BJ (cell line): ENCODE measurements around the gene RGL1. TPM values are rescaled to one million over a fixed set of nuclear protein-coding genes. Genes with fewer than 3 reads are reported as not detected.

Experiments
- CTCF ChIA-PET: fragments of 350-600 bp; formaldehyde crosslinking; extraction: SDS; loops from one replicate; lab custom pipeline; 2021; ENCODE audit warnings: antibody characterized with exemption, inconsistent platforms; lab: Yijun Ruan, JAX
- POLR2A ChIA-PET: fragments of 300-600 bp; sonication (Branson Sonifier 250); formaldehyde crosslinking; extraction: SDS; loops from one replicate; lab custom pipeline; 2021; ENCODE audit warnings: antibody characterized with exemption; lab: Charles Lee
- DNase-seq: peaks from one replicate; pipeline ENCODE4 v3.0.0-alpha.2; 2011; ENCODE audit warnings: low read depth
- H3K27me3 ChIP-seq: 2 replicates; pipeline ENCODE4 v1.6.0; 2011; ENCODE audit warnings: low read length; ENCODE audit not compliant: control insufficient read depth, insufficient read depth
- H3K36me3 ChIP-seq: 2 replicates; pipeline ENCODE4 v1.5.1; 2011; ENCODE audit warnings: low read length; ENCODE audit not compliant: control insufficient read depth, insufficient read depth
- H3K4me3 ChIP-seq: 2 replicates; pipeline ENCODE4 v1.5.1; 2011; ENCODE audit warnings: low read depth, mild to moderate bottlenecking, control low read depth, low read length
- polyA plus RNA-seq: library from polyadenylated mRNA; depleted of rRNA; stranded (reverse); fragments of >200 nt; gene quantifications from 2 replicates; pipeline ENCODE4 v1.2.3, GENCODE V29; 2011
- TF ChIP-seq, protein P1 (sequence below): IDR thresholded peaks from 2 replicates; pipeline ENCODE4 v1.5.1; 2011; ENCODE audit warnings: low read depth, mild to moderate bottlenecking, control low read depth, inconsistent platforms, low read length, moderate library complexity; ENCODE audit not compliant: insufficient read depth

Gene RGL1
- polyA plus RNA-seq, 1 experiment, result 9.7 TPM

DNA sequence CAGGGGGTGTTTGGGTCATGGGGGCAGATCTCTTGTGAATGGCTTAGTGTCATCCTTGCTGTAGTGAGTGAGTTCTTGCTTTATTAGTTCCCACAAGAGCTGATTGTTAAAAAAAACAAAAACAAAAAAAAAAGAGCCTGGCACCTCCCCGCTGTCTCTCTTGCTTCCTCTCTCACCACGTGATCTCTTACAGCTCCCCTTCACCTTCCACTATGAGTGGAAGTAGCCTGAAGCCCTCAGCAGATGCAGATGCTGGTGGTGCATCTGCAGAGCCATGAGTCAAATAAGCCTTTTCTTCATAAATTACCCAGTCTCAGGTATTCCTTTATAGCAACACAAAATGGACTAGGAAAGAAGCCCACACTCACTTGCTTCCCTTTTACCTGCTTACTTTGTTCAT is 17.2 kb upstream of the RGL1 start:
- DNase-seq, result no peak
- H3K36me3 ChIP-seq, result no peaks in the 10 kb centered on the region
- ChIA-PET POLR2A (no interaction called here), CTCF (interaction anchor here (0.8 kb wide), 1 partner anchor 16 kb away, joined by 5 read pairs; no protein-coding TSS in a partner anchor)
- no peak overlapping the region for H3K4me3 ChIP-seq
- H3K27me3 ChIP-seq, result no peaks in the 10 kb centered on the region; the same call in 1 of the 2 replicates
- TF ChIP-seq, protein P1, sequence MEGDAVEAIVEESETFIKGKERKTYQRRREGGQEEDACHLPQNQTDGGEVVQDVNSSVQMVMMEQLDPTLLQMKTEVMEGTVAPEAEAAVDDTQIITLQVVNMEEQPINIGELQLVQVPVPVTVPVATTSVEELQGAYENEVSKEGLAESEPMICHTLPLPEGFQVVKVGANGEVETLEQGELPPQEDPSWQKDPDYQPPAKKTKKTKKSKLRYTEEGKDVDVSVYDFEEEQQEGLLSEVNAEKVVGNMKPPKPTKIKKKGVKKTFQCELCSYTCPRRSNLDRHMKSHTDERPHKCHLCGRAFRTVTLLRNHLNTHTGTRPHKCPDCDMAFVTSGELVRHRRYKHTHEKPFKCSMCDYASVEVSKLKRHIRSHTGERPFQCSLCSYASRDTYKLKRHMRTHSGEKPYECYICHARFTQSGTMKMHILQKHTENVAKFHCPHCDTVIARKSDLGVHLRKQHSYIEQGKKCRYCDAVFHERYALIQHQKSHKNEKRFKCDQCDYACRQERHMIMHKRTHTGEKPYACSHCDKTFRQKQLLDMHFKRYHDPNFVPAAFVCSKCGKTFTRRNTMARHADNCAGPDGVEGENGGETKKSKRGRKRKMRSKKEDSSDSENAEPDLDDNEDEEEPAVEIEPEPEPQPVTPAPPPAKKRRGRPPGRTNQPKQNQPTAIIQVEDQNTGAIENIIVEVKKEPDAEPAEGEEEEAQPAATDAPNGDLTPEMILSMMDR, result no peak

DNA sequence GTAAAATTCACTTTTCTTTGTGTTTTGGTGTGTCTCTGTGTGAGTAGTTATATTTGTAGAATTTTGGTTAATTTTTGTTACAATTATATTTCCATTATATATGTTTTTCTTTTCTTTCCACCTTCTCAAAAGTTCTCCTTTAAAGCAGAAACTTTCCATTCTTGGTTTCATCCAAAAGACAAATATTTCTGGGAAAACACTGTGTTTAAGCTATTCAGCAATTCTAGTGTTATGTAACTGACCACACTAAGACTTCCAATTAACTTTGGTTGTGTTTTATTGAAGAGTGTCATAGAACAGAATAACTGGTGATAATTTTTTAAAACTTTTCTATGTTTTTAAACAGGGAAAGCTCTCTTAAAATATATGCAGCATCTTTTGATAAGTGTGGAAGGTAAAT is 13.6 kb upstream of the RGL1 start:
- ChIA-PET POLR2A (no interaction called here), CTCF (interaction anchor here (1.0 kb wide), 1 partner anchor 124 kb away, joined by 4 read pairs; no protein-coding TSS in a partner anchor)
- Histone ChIP-seq H3K27me3 (no peaks in the 10 kb centered on the region), H3K36me3 (no peaks in the 10 kb centered on the region), H3K4me3 (no peak overlapping the region)
- DNase-seq, result no peak
- TF ChIP-seq, protein P1, result no peak

DNA sequence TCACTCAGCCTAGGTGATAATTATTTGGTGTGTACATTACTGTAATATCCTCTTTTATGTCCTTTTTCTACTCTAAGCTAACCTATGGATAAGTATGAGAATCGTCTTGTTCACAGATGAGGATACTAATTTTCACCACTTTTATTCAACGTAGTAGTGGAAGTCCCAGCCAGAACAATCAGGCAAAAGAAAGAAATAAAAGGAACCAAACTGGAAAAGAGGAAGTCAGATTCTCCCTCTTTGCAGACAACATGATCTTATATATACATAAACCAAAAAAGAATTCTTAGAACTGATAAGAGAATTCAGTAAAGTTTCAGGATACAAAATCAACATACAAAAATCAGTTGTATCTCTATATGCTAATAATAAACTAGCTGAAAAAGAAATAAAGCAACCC is 12.6 kb upstream of the RGL1 start:
- TF ChIP-seq, protein P1, result no peak
- Histone ChIP-seq H3K4me3 (no peak overlapping the region), H3K36me3 (no peaks in the 10 kb centered on the region), H3K27me3 (no peaks in the 10 kb centered on the region)
- POLR2A ChIA-PET, result no interaction called here
- CTCF ChIA-PET, result no interaction called here
- no peak for DNase-seq

DNA sequence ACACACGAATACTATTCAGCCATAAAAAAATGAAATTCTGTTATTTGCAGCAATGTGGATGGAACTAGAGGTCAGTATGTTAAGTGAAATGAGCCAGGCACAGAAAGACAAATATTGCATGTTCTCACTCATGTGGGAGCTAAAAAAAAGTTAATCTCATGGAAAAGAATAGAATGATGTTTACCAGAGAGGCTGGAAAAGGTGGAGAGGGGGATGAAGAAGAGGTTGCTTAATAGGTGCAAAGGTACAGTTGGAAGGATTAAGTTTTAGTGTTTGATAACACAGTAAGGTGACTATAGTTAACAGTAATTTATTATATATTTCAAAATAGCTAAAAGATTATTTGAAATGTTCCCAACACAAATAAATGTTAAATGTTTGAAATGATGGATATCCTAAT is 10.8 kb upstream of the RGL1 start:
- TF ChIP-seq, protein P1, result no peak
- no peak overlapping the region for H3K4me3 ChIP-seq
- H3K27me3 ChIP-seq, result no peaks in the 10 kb centered on the region
- ChIA-PET CTCF (no interaction called here), POLR2A (no interaction called here)
- no peaks in the 10 kb centered on the region for H3K36me3 ChIP-seq
- DNase-seq, result no peak

DNA sequence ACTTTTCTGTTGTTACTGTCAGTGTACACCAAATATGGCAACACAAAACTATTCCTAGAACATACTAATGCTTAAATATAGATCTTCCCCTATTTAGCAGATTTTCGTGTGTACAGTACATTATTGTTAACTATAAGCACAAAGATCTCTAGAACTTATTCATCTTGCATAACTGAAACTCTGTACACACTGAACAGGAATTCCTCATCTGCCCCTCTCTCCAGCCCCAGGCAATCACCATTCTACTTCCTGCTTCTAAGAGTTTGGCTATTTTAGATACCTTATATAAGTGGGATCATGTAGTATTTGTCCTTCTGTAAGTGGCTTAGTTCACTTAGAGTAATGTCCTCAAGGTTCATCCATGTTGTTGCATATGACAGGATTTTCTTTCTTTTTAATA is 4.5 kb upstream of the RGL1 start:
- CTCF ChIA-PET, result no interaction called here
- Histone ChIP-seq H3K27me3 (no peaks in the 10 kb centered on the region), H3K36me3 (no peaks in the 10 kb centered on the region), H3K4me3 (no peak overlapping the region)
- POLR2A ChIA-PET, result no interaction called here
- TF ChIP-seq, protein P1, result no peak
- DNase-seq, result no peak
